GM18907 (cell line): ENCODE results near the gene RGS12.

Experiments
- ATAC-seq: cut with Tn5 transposase; IDR thresholded peaks from one replicate; pipeline ENCODE4 v1.9.1; 2021; ENCODE audit warnings: mild to moderate bottlenecking, moderate library complexity; ENCODE audit not compliant: unreplicated experiment

RGS12 gene

DNA sequence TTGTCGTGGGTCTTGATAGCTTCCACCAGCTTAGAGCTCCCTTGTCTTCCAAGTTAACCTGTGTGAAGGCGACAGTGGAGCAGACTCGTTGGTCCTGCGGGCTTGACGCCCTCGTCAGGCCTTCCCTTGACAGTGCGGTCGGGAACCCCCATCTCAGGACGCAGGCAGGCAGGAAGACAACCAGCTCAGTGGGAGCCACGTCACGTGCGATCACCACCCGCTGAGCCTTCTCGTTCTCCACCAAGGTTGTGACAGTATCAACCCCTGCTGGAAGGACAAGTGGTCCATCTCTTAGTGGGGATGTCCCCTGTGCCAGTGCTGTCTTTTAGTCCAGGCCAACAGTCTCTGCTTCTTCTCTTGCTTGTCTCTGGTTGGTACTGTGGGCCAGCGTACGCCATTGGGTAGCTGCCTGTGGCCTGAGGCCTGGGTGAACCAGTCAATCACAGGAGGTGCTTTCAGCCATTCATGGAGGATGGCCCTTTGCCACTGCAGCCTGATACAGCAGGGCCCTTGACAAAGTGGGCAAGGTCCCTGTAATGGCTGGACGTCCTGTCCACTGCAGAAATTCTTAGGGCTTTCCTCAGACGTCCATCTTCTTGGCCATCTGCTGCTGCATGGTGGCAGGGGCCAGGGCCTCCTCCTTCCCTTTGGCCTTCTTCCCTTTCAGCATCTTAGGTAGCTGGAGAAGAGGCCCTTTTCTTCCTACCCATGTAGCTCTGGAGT, 31.4 kb downstream of the RGS12 start:
- ATAC-seq, result no peak

- no peak for ATAC-seq
These were observed 36.2 kb downstream of the RGS12 start for GRCh38 chr4:3328814-3329663.

GRCh38 chr4:3329887-3330286, 37.1 kb downstream of the RGS12 start:
- no peak for ATAC-seq

GRCh38 chr4:3330707-3331106, 37.9 kb downstream of the RGS12 start:
- ATAC-seq, result no peak

GRCh38 chr4:3331511-3332394, 38.9 kb downstream of the RGS12 start:
- ATAC-seq, result no peak

- ATAC-seq, result no peak
These were observed 39.7 kb downstream of the RGS12 start for GRCh38 chr4:3332498-3332897.

DNA sequence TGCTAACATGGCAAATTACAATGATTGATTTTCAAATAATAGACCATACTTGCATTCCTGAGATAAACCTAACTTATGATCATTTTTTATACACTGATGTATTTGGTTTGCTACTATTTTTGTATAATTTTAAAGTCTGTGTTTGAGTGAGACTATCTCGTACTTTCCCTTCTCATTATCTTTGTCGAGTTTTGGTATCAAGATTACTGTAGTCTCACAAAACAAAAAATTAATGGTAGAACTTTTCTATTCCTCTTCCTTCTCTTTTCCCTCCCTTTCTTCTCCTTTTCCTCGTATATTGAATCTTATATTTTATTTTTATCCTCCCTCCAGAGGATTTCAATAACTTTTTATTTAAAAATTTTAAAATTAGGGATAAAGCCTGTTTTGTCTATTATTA, 41.5 kb downstream of the RGS12 start:
- no peak for ATAC-seq

DNA sequence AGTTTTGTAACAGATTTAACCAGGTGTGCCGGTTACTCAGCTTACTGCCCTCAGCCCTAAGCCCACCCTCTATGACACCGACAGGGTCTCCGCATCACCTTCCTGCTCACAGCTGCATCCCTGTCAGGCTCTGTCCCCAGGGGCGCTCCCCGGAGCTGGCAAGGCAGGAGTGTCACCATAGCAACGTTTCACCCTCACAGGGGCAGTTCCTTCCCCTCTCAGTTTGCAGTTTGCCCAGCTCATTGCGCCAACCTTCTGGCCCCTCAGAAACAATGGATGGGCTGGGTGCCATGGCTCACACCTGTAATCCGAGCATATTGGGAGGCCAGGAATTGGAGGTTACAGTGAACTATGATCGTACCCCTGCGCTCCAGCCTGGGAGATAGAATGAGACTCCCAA, 42.6 kb downstream of the RGS12 start:
- ATAC-seq, result no peak

DNA sequence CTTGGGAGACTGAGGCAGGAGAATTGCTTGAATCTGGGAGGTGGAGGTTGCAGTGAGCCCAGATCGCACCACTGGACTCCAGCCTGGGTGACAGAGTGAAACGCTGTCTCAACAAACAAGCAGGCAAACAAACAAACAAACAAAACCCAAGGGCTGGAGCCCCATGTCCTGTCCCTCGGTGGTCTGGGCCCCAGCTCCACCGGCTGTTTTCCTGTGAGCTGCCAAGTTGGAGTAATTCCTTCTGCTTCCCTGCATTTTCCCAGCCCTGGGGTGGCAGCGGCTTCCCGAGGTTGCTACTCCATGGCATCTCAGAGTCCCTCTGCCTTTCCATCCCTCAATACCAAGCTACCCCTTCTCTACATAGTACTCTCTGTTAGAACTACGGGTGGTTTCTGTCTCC, 43.2 kb downstream of the RGS12 start:
- no peak for ATAC-seq

DNA sequence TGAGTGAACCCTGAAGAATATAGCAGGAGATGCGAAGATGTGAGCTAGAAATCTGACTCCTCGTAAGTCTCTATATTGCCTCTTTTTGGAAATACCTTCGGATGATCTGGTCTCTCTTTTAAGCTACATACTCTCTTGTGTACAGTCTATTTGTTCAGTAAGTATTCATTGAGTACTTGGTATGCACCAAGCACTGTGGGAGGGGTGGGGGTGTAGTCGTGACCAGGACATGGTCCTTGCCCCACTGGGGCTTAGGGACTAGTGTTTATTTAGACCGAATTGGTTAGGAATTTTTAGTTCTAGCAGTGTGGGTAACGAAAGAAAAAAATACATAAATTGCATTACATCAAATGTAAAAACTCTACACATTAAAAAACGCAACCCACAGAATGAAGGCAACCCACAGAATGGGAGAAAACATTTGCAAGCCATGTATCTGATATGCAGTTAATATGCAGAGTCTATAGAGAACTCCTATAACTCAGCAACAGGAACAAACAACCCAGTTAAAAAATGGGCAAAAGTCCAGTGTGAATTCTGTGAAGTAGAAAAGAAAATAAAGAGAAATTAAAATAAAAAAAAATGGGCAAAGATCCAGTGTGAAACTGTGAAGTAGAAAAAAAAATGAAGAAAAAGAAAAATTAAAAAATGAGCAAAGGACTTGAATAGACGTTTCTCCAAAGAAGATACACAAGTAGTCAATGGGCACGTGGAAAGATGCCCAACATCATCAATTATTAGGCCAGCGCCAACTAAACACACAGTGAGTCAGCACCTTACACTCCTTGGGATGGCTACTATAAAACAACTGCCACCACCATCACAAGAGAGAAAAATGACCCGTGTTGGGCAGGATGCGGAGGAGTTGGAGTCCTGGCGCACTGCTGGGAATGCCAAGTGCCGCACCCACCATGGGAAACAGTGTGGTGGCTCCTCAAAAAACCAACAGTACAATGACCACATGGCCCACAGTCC, 43.8 kb downstream of the RGS12 start:
- no peak for ATAC-seq

- ATAC-seq, result no peak
These were observed 44.5 kb downstream of the RGS12 start for GRCh38 chr4:3337357-3337732.

DNA sequence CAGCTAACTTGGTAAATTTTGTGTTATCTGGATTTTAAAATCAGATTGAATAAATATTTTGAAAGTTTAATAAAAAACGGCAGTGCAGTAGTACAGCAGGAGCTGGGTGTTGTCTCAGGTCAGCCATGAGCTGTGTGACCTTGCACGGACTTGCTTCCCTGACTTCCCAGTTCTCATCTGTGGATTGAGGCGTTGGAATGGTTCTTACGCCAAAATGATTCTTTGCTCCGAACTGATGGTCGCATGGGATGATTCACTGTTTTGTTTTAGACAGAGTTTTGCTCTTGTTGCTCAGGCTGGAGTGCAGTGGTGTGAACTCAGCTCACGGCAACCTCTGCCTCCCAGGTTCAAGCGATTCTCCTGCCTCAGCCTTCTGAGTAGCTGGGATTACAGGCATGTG, 45.0 kb downstream of the RGS12 start:
- no peak for ATAC-seq

DNA sequence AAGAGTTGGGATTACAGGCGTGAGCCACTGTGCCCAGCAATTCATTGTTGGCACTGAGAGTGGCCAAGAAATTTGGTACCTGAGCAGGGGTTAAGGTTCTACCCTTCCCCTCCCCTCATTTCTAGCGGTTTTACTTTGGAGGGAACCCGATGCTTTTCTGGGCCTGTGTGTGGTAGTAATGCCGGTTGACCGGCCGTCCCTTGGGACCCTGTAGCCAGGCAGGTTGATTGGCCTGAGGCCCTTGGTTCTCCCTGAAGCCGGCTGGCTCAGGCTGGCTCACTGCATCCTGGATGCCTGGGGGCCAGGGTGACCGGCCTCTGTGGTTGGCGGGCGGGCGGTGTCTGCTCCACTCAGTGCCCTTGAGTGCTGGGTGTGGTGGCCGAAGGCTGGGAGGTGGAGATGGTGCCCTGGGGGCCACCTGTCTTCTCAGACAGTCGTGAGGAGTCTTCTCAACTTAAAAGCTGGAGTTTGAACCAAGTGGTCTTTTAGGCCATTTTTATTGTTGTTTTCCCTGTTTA, 45.6 kb downstream of the RGS12 start:
- ATAC-seq, result no peak

GRCh38 chr4:3338976-3339531, 46.2 kb downstream of the RGS12 start:
- no peak for ATAC-seq

DNA sequence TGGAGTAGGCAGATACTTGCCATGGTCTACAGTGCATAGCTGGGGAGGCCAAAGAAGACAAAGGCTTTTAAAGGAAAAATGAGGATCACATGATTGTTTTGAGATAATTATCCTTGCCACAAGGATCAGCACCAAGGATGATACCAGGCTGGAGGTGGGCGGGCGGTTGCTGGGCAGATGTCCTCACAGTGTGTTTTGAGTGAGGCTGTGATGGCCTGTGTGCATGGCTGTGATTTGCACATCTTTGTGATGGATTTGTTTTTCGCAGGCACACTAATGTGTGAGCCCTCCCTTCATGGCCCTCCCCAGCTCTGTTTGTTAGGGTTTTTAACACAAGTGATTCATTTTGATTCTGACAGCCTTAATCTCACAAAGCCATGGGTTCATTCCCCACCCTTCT, 46.8 kb downstream of the RGS12 start:
- ATAC-seq, result no peak

DNA sequence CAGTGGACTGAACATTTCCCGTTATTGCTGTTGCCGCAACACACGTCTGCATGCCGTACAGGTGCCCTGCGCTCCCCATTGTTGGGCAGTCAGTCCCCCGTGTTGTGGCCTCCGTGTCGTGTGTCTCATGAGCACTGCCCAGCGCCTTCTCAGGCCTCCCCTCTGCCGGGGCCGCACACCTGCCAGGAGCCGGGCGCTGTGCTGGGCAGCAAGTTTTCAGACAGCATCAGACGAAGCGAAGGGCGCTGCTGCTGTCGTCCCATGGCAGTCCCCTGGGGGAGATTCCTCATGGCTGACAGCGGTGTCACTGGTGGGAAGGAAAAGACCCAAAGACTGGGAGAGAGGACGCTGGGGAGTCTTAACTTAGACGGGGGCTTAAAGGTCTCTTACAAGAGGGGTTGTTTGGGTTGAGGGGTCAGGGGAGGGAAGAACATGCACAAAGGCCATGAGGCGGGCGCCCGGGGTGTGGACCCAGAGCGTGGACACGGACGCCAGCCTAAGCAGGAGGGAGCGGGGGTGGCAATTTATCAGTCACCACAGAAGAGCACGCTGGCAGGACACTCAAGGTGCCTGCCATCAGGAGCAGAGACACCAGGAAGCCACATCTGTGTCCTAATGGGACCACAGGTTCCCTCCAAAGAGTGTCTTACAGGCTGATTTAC, 47.3 kb downstream of the RGS12 start:
- no peak for ATAC-seq

- ATAC-seq, result no peak
These were observed 47.9 kb downstream of the RGS12 start for GRCh38 chr4:3340700-3341083.

GRCh38 chr4:3341760-3342159, 48.9 kb downstream of the RGS12 start:
- ATAC-seq, result no peak

- ATAC-seq, result no peak
These were observed 49.5 kb downstream of the RGS12 start for GRCh38 chr4:3342182-3342854.
